HepG2 (cell line): Measurements from ENCODE around the gene CTNND2. TPM values are rescaled to one million over a fixed set of nuclear protein-coding genes. Genes with fewer than 3 reads are reported as not detected.

Experiments
- ATAC-seq: fragments of 200-7000 bp; cut with Tn5 transposase; 3 replicates; pipeline ENCODE4 v1.9.1; 2020; ENCODE audit warnings: mild to moderate bottlenecking, moderate library complexity
- BruUV-seq: library from RNA; stranded (reverse); fragments of 400-500 nt; replicated peaks from 2 replicates; lab custom pipeline; 2021; lab: Mats Ljungman, UMichigan
- CTCF ChIA-PET: fragments of 300-600 bp; formaldehyde crosslinking; extraction: SDS; loops from one replicate; lab custom pipeline; 2021; ENCODE audit warnings: low total read pairs, inconsistent platforms, low intra/inter-chr PET ratio; lab: Yijun Ruan, JAX
- POLR2A ChIA-PET: fragments of 350-600 bp; sonication (Branson Sonifier 250); formaldehyde crosslinking; loops from one replicate; lab custom pipeline; 2020; ENCODE audit warnings: antibody characterized with exemption, inconsistent platforms; lab: Yijun Ruan, JAX
- DNase-seq: peaks from one replicate; pipeline ENCODE4 v3.0.0-alpha.2; 2015; ENCODE audit warnings: low spot score
- FAIRE-seq: peaks from 3 replicates; lab custom pipeline; 2011; peaks lifted over from hg19 to GRCh38; lab: Jason Lieb, UNC
- H2AFZ ChIP-seq: one replicate; pipeline ENCODE4 v1.6.1; 2011; ENCODE audit warnings: low read length, inconsistent platforms
- H3K27ac ChIP-seq: fragments of 300-600 bp; 3 replicates; pipeline ENCODE4 v1.8.0; 2011; ENCODE audit warnings: mixed run types, mild to moderate bottlenecking, mixed read lengths, low read length, inconsistent platforms; ENCODE audit not compliant: insufficient read depth; ENCODE audit errors: extremely low read length
- H3K27me3 ChIP-seq, 2 experiments: fragments of 200-600 bp in 1 of 2; 2 replicates in 1 of 2; 3 replicates in 1 of 2; pipeline versions ENCODE4 v1.6.0 to v1.8.0; 2011; ENCODE audit warnings: low read length in 2 of 2, mild to moderate bottlenecking in 2 of 2, moderate library complexity in 2 of 2, inconsistent platforms in 1 of 2; ENCODE audit not compliant: insufficient read depth in 2 of 2, control insufficient read depth in 1 of 2
- H3K36me3 ChIP-seq, 2 experiments: fragments of 200-600 bp in 1 of 2; replicated peaks in 1 of 2; 2 replicates in 1 of 2; 3 replicates in 1 of 2; pipeline versions ENCODE4 v1.5.1 to v1.8.0; 2011; ENCODE audit warnings: low read length in 2 of 2, inconsistent platforms in 1 of 2; ENCODE audit not compliant: insufficient read depth in 2 of 2, control insufficient read depth in 1 of 2
- H3K4me1 ChIP-seq: 2 replicates; pipeline ENCODE4 v1.5.1; 2012; ENCODE audit warnings: low read length, inconsistent platforms; ENCODE audit not compliant: insufficient read depth
- H3K4me2 ChIP-seq: 2 replicates; pipeline ENCODE4 v1.6.0; 2011; ENCODE audit warnings: low read depth, low read length, inconsistent platforms
- H3K4me3 ChIP-seq, 3 experiments: fragments of 200-600 bp in 1 of 3; sonication (generic), shearing (Covaris generic) in 1 of 3; replicated peaks in 1 of 3; 2 replicates each; pipeline ENCODE4 v1.5.1; 2011 to 2016; ENCODE audit warnings: low read length in 3 of 3, inconsistent platforms in 2 of 3, low read depth in 2 of 3, mild to moderate bottlenecking in 2 of 3, control low read depth in 1 of 3, mixed read lengths in 1 of 3; ENCODE audit not compliant: insufficient read depth in 1 of 3
- H3K79me2 ChIP-seq: one replicate; pipeline ENCODE4 v1.6.1; 2011; ENCODE audit warnings: low read length, inconsistent platforms; ENCODE audit not compliant: insufficient read depth
- H3K9ac ChIP-seq: 2 replicates; pipeline ENCODE4 v1.6.0; 2011; ENCODE audit warnings: mild to moderate bottlenecking, low read depth, low read length, inconsistent platforms; ENCODE audit not compliant: insufficient read depth
- H3K9me3 ChIP-seq: 2 replicates; pipeline ENCODE4 v1.5.1; 2012; ENCODE audit warnings: mild to moderate bottlenecking, low read length
- H4K20me1 ChIP-seq: 2 replicates; pipeline ENCODE4 v1.6.0; 2011; ENCODE audit warnings: inconsistent platforms, mild to moderate bottlenecking, low read length, moderate library complexity; ENCODE audit not compliant: insufficient read depth
- DRAP1 ChIP-seq: IDR thresholded peaks from 2 replicates; pipeline ENCODE4 v1.6.1; 2016; ENCODE audit warnings: missing genetic modification reagents, missing compliant biosample characterization
- ELK4 ChIP-seq: sonication (generic); formaldehyde crosslinking; IDR thresholded peaks from 2 replicates; pipeline ENCODE4 v1.9.0; 2021; ENCODE audit warnings: missing genetic modification reagents, borderline replicate concordance
- FOXO4 ChIP-seq: sonication (generic); formaldehyde crosslinking; conservative IDR thresholded peaks from 2 replicates; pipeline ENCODE4 v1.8.1; 2023; ENCODE audit warnings: missing genetic modification reagents
- HCFC1 ChIP-seq: fragments of 150-350 bp; IDR thresholded peaks from 2 replicates; pipeline ENCODE4 v1.6.1; 2014; ENCODE audit warnings: low read depth, low read length
- MEIS2 ChIP-seq: sonication (generic); formaldehyde crosslinking; IDR thresholded peaks from 2 replicates; pipeline ENCODE4 v1.9.0; 2021; ENCODE audit warnings: mild to moderate bottlenecking, missing genetic modification reagents
- POLR2AphosphoS2 ChIP-seq: IDR thresholded peaks from 2 replicates; pipeline ENCODE4 v1.6.1; 2011; ENCODE audit warnings: low read depth, low read length, improper control_type of control experiment
- PRPF4 ChIP-seq: fragments of 200-400 bp; formaldehyde crosslinking; IDR thresholded peaks from 2 replicates; pipeline ENCODE4 v1.6.1; 2016; ENCODE audit warnings: low read length, low read depth; ENCODE audit not compliant: poor library complexity, severe bottlenecking
- RBAK ChIP-seq: sonication (generic); formaldehyde crosslinking; IDR thresholded peaks from 2 replicates; pipeline ENCODE4 v1.5.1; 2020; ENCODE audit warnings: mild to moderate bottlenecking, missing genetic modification reagents
- SMAD1 ChIP-seq: sonication (generic); formaldehyde crosslinking; IDR thresholded peaks from 2 replicates; pipeline ENCODE4 v1.4.0; 2020; ENCODE audit warnings: missing genetic modification reagents, low read depth, mild to moderate bottlenecking, borderline replicate concordance
- SOX13 ChIP-seq, 3 experiments: fragments of 450-650 bp in 1 of 3; sonication (generic) in 1 of 3; formaldehyde crosslinking in 1 of 3; IDR thresholded peaks in 2 of 3; conservative IDR thresholded peaks in 1 of 3; 2 replicates each; pipeline versions ENCODE4 v1.5.0 to v1.6.1; 2016 to 2020; ENCODE audit warnings: antibody characterized with exemption in 1 of 3, mild to moderate bottlenecking in 1 of 3, missing compliant biosample characterization in 1 of 3, missing genetic modification reagents in 1 of 3, moderate library complexity in 1 of 3
- TEAD3 ChIP-seq: optimal IDR thresholded peaks from 2 replicates; pipeline ENCODE3; 2016; ENCODE audit warnings: borderline replicate concordance
- ZEB1 ChIP-seq: IDR thresholded peaks from 2 replicates; pipeline ENCODE4 v1.6.1; 2012; ENCODE audit warnings: mild to moderate bottlenecking, low read depth, inconsistent platforms; ENCODE audit not compliant: insufficient replicate concordance
- ZNF17 ChIP-seq: sonication (generic); formaldehyde crosslinking; IDR thresholded peaks from 2 replicates; pipeline ENCODE4 v1.5.0; 2020; ENCODE audit warnings: mild to moderate bottlenecking, missing genetic modification reagents
- ZNF263 ChIP-seq: sonication (generic); formaldehyde crosslinking; IDR thresholded peaks from 2 replicates; pipeline ENCODE4 v1.4.0; 2020; ENCODE audit warnings: missing genetic modification reagents
- ZNF30 ChIP-seq: sonication (generic); formaldehyde crosslinking; IDR thresholded peaks from 2 replicates; pipeline ENCODE4 v1.5.0; 2020; ENCODE audit warnings: mild to moderate bottlenecking, missing genetic modification reagents
- ZUFSP ChIP-seq: sonication (generic); formaldehyde crosslinking; IDR thresholded peaks from 2 replicates; pipeline ENCODE4 v1.9.0; 2021; ENCODE audit warnings: missing genetic modification reagents, mild to moderate bottlenecking, borderline replicate concordance
- WGBS: methylation state at CpG from one replicate; pipeline ENCODE4 v1.1.6; 2017; ENCODE audit warnings: low lambda C conversion rate; 5-methylcytosine and 5-hydroxymethylcytosine counted together
- in situ Hi-C: cut with HindIII; loops from 2 replicates; pipeline ENCODE4 v1.10.0; 2017; ENCODE audit warnings: low pct_unique_long_range_greater_than_20kb; ENCODE audit not compliant: extremely low pct_ligation_motif_present
- intact Hi-C: fragments of 100-400 bp; cut with micrococcal nuclease; formaldehyde crosslinking; loops from one replicate; pipeline ENCODE4 v1.10.0; 2022; ENCODE audit not compliant: unreplicated experiment
- polyA plus RNA-seq, 8 experiments: library from polyadenylated mRNA; depleted of rRNA in 3 of 8; stranded (reverse) in 7 of 8; unstranded in 1 of 8; fragments of >200 nt; fragmentation: Illumina TruSeq in 4 of 8; extraction: Trizol in 4 of 8; gene quantifications; 2 replicates each; pipeline versions ENCODE4 v1.2.1 to v1.2.3, GENCODE V29; 2011 to 2016; ENCODE audit warnings: low read depth in 4 of 8, missing spikeins in 1 of 8, mixed read lengths in 1 of 8; ENCODE audit not compliant: insufficient read depth in 1 of 8
- total RNA-seq, 5 experiments: library from RNA; depleted of rRNA; stranded (reverse); fragments of >200 nt; fragmentation: Illumina TruSeq; extraction: Trizol; gene quantifications; 2 replicates each; pipeline ENCODE4 v1.2.3, GENCODE V29; 2016; ENCODE audit warnings: low read depth in 1 of 5

The CTNND2 gene
- total and polyA plus RNA-seq, 2 of the 13 experiments (the other 11 are each of a cell fraction or from before 2014, with no cell fraction given), result not detected

- no peak for TF ChIP-seq FOXO4 (CRISPR knock-in tag)
- TF ChIP-seq ZNF17, result no peak
- no peak for TF ChIP-seq POLR2AphosphoS2
- TF ChIP-seq SMAD1 (CRISPR knock-in tag), result no peak
- no peak for TF ChIP-seq PRPF4
- no peak for TF ChIP-seq SOX13 (IDR thresholded peaks at IDR 0.05)
- TF ChIP-seq SOX13 (CRISPR knock-in tag; conservative IDR thresholded peaks at IDR 0.05 in 1 of 2, IDR thresholded peaks at IDR 0.05 in 1 of 2), result no peak
These were observed 908.4 kb downstream of the CTNND2 start (continued) for GRCh38 chr5:10995891-10996290.

GRCh38 chr5:10994091-10994986 is 909.9 kb downstream of the CTNND2 start:
- no TSS peak for BruUV-seq
- ChIA-PET CTCF (no interaction called here), POLR2A (no interaction called here)
- in situ Hi-C loops (no loop called here), intact Hi-C loops (no loop called here)
- Histone ChIP-seq H3K79me2 (no peaks in the 10 kb centered on the region), H3K27ac (no peak overlapping the region), H3K27me3 (peaks cover 4 to 5% of the 10 kb centered on the region in 2 experiments; a peak in 4 of 5 replicates), H3K4me1 (no peaks in the 10 kb centered on the region), H3K4me3 (no peak overlapping the region), H2AFZ (no peak overlapping the region), H4K20me1 (no peaks in the 10 kb centered on the region), H3K36me3 (no peaks in the 10 kb centered on the region), H3K9me3 (no peaks in the 10 kb centered on the region), H3K4me2 (no peak overlapping the region), H3K9ac (no peak overlapping the region)
- FAIRE-seq (no peak), ATAC-seq (no peak; the same call in 2 of the 3 replicates), DNase-seq (no peak)
- WGBS, result 46% methylated on average over 28 of the region's 30 CpGs
- TF ChIP-seq ELK4 (CRISPR knock-in tag) (no peak), ZNF30 (no peak), DRAP1 (no peak), HCFC1 (no peak), TEAD3 (CRISPR knock-in tag) (no peak), ZUFSP (CRISPR knock-in tag) (no peak), ZEB1 (no peak), ZNF263 (no peak), MEIS2 (no peak), RBAK (CRISPR knock-in tag) (no peak)
